Measurements from ENCODE around the gene PRKAG2. TPM values are rescaled to one million over a fixed set of nuclear protein-coding genes. Genes with fewer than 3 reads are reported as not detected.

Gene PRKAG2
- total and polyA plus RNA-seq, 2 experiments from 2014 or later: 17.0 to 19.5 TPM

- DNase-seq: no peak
- H3F3A ChIP-seq (ENCODE audit: insufficient read depth): peaks cover 12% of the 10 kb centered on the region; the same call in 1 of the 2 replicates
- H3K9me2 ChIP-seq (ENCODE audit: insufficient read depth): no peaks in the 10 kb centered on the region
- H3K4me3 ChIP-seq: no peak overlapping the region
- no peak overlapping the region for H3K9ac ChIP-seq
- H3K79me2 ChIP-seq (ENCODE audit: insufficient read depth): peaks cover 87% of the 10 kb centered on the region
- no peaks in the 10 kb centered on the region for H3K9me3 ChIP-seq (ENCODE audit: low read depth)
- H3K4me2 ChIP-seq (ENCODE audit: unreplicated experiment): no peak overlapping the region
- TF ChIP-seq EZH2 (IDR thresholded peaks at IDR 0.05; ENCODE audit: insufficient read depth, poor library complexity, severe bottlenecking) (no peak), EZH2phosphoT487 (IDR thresholded peaks at IDR 0.05; ENCODE audit: insufficient read depth, low read depth) (no peak)
- H3K36me3 ChIP-seq (ENCODE audit: low read depth): no peaks in the 10 kb centered on the region; the same call in 1 of the 2 replicates
- no peaks in the 10 kb centered on the region for H3K27me3 ChIP-seq (replicated peaks; ENCODE audit: insufficient read depth)
- in situ Hi-C loops (cut with MboI): no loop called here
- H2AFZ ChIP-seq: no peak overlapping the region
- H3K4me1 ChIP-seq (ENCODE audit: insufficient read depth): peaks cover 7% of the 10 kb centered on the region
- peaks cover 44% of the 10 kb centered on the region for H4K20me1 ChIP-seq (ENCODE audit: insufficient read depth)
- H3K27ac ChIP-seq: no peak overlapping the region
Measured at GRCh38 chr7:151515276-151515565, 361.7 kb downstream of the PRKAG2 start.

- no peaks in the 10 kb centered on the region for H3K27me3 ChIP-seq (replicated peaks; ENCODE audit: insufficient read depth)
- in situ Hi-C loops (cut with MboI): no loop called here
- no peaks in the 10 kb centered on the region; the same call in 1 of the 2 replicates for H3K36me3 ChIP-seq (ENCODE audit: low read depth)
- H3K9me3 ChIP-seq (ENCODE audit: low read depth): no peaks in the 10 kb centered on the region
- no peak for DNase-seq
- no peak overlapping the region for H3K27ac ChIP-seq
- WGBS, 2 experiments (ENCODE audit: low coverage in 1 of 2, low lambda C conversion rate in 2 of 2, missing lambda C conversion rate in 2 of 2): 93 to 96% methylated on average over 6 of the region's 6 CpGs
- H3K9ac ChIP-seq: no peak overlapping the region
- H3K4me3 ChIP-seq: no peak overlapping the region
- no peak overlapping the region for H2AFZ ChIP-seq
- H4K20me1 ChIP-seq (ENCODE audit: insufficient read depth): peaks cover 44% of the 10 kb centered on the region
- TF ChIP-seq EZH2 (IDR thresholded peaks at IDR 0.05; ENCODE audit: insufficient read depth, poor library complexity, severe bottlenecking) (no peak), EZH2phosphoT487 (IDR thresholded peaks at IDR 0.05; ENCODE audit: insufficient read depth, low read depth) (no peak)
- peaks cover 93% of the 10 kb centered on the region for H3K79me2 ChIP-seq (ENCODE audit: insufficient read depth)
- H3K9me2 ChIP-seq (ENCODE audit: insufficient read depth): no peaks in the 10 kb centered on the region
- H3F3A ChIP-seq (ENCODE audit: insufficient read depth): peaks cover 12% of the 10 kb centered on the region; the same call in 1 of the 2 replicates
- H3K4me1 ChIP-seq (ENCODE audit: insufficient read depth): peaks cover 7% of the 10 kb centered on the region
- no peak overlapping the region for H3K4me2 ChIP-seq (ENCODE audit: unreplicated experiment)
Measured at GRCh38 chr7:151514461-151515275, 362.2 kb downstream of the PRKAG2 start.

GRCh38 chr7:151513133-151513532 lies 363.8 kb downstream of the PRKAG2 start:
- H3K9ac ChIP-seq: no peak overlapping the region
- no peak overlapping the region for H2AFZ ChIP-seq
- no peak for TF ChIP-seq EZH2phosphoT487 (IDR thresholded peaks at IDR 0.05; ENCODE audit: insufficient read depth, low read depth)
- no peak for TF ChIP-seq EZH2 (IDR thresholded peaks at IDR 0.05; ENCODE audit: insufficient read depth, poor library complexity, severe bottlenecking)
- peaks cover 100% of the 10 kb centered on the region for H3K79me2 ChIP-seq (ENCODE audit: insufficient read depth)
- in situ Hi-C loops (cut with MboI): no loop called here
- 0 out of 2 replicates have a peak, but pooled peaks cover 8% of the 10 kb centered on the region for H3F3A ChIP-seq (ENCODE audit: insufficient read depth)
- peaks cover 47% of the 10 kb centered on the region for H4K20me1 ChIP-seq (ENCODE audit: insufficient read depth)
- H3K4me1 ChIP-seq (ENCODE audit: insufficient read depth): peaks cover 7% of the 10 kb centered on the region
- H3K4me3 ChIP-seq: no peak overlapping the region
- H3K27me3 ChIP-seq (replicated peaks; ENCODE audit: insufficient read depth): no peaks in the 10 kb centered on the region
- 78 to 79% methylated on average over 1 of the region's 1 CpG for WGBS, 2 experiments (ENCODE audit: low coverage in 1 of 2, low lambda C conversion rate in 2 of 2, missing lambda C conversion rate in 2 of 2)
- no peak for DNase-seq
- H3K4me2 ChIP-seq (ENCODE audit: unreplicated experiment): no peak overlapping the region
- no peaks in the 10 kb centered on the region for H3K9me2 ChIP-seq (ENCODE audit: insufficient read depth)
- no peak overlapping the region for H3K27ac ChIP-seq
- H3K36me3 ChIP-seq (ENCODE audit: low read depth): no peaks in the 10 kb centered on the region; the same call in 1 of the 2 replicates
- H3K9me3 ChIP-seq (ENCODE audit: low read depth): no peaks in the 10 kb centered on the region

GRCh38 chr7:151512353-151512752 lies 364.6 kb downstream of the PRKAG2 start:
- Histone ChIP-seq H3K4me2 (ENCODE audit: unreplicated experiment) (no peak overlapping the region), H3K36me3 (ENCODE audit: low read depth) (no peaks in the 10 kb centered on the region; the same call in 1 of the 2 replicates), H3K9me2 (ENCODE audit: insufficient read depth) (no peaks in the 10 kb centered on the region), H3F3A (ENCODE audit: insufficient read depth) (0 out of 2 replicates have a peak, but pooled peaks cover under 1% of the 10 kb centered on the region), H3K4me1 (ENCODE audit: insufficient read depth) (peaks cover 2% of the 10 kb centered on the region), H3K9me3 (ENCODE audit: low read depth) (no peaks in the 10 kb centered on the region), H3K9ac (no peak overlapping the region), H3K27ac (no peak overlapping the region), H3K4me3 (no peak overlapping the region), H2AFZ (no peak overlapping the region), H4K20me1 (ENCODE audit: insufficient read depth) (peaks cover 46% of the 10 kb centered on the region), H3K27me3 (replicated peaks; ENCODE audit: insufficient read depth) (no peaks in the 10 kb centered on the region), H3K79me2 (ENCODE audit: insufficient read depth) (peaks cover 100% of the 10 kb centered on the region)
- in situ Hi-C loops (cut with MboI): no loop called here
- no peak for TF ChIP-seq EZH2 (IDR thresholded peaks at IDR 0.05; ENCODE audit: insufficient read depth, poor library complexity, severe bottlenecking)
- no peak for TF ChIP-seq EZH2phosphoT487 (IDR thresholded peaks at IDR 0.05; ENCODE audit: insufficient read depth, low read depth)
- 68 to 72% methylated on average over 7 of the region's 7 CpGs for WGBS, 2 experiments (ENCODE audit: low coverage in 1 of 2, low lambda C conversion rate in 2 of 2, missing lambda C conversion rate in 2 of 2)
- DNase-seq: no peak
